GM19468 (cell line): Measurements from ENCODE around the gene KCNK1.

ENCODE experiments used
- ATAC-seq: cut with Tn5 transposase; IDR thresholded peaks from one replicate; pipeline ENCODE4 v1.9.1; 2021; ENCODE audit warnings: mild to moderate bottlenecking, moderate library complexity, moderate number of reproducible peaks; ENCODE audit not compliant: unreplicated experiment; ENCODE audit errors: extremely low read depth

Gene KCNK1

GRCh38 chr1:233689017-233689747, 75.3 kb downstream of the KCNK1 start:
- ATAC-seq: no peak

GRCh38 chr1:233689748-233690254, 75.9 kb downstream of the KCNK1 start:
- ATAC-seq: no peak

- ATAC-seq: no peak
Observed at GRCh38 chr1:233695901-233696300, 82.0 kb downstream of the KCNK1 start.

GRCh38 chr1:233700338-233700737, 86.4 kb downstream of the KCNK1 start:
- ATAC-seq: no peak

- ATAC-seq: no peak
Observed at GRCh38 chr1:233704170-233704897, 90.4 kb downstream of the KCNK1 start.

- no peak for ATAC-seq
Observed at GRCh38 chr1:233704898-233705723, 91.2 kb downstream of the KCNK1 start.

GRCh38 chr1:233707153-233707879, 93.4 kb downstream of the KCNK1 start:
- ATAC-seq: no peak

- no peak for ATAC-seq
Observed at GRCh38 chr1:233707880-233708815, 94.2 kb downstream of the KCNK1 start.

GRCh38 chr1:233710031-233710430, 96.1 kb downstream of the KCNK1 start:
- ATAC-seq: no peak

- no peak for ATAC-seq
Observed at GRCh38 chr1:233710507-233710906, 96.6 kb downstream of the KCNK1 start.

- ATAC-seq: no peak
Observed at GRCh38 chr1:233714631-233715217, 100.8 kb downstream of the KCNK1 start.

GRCh38 chr1:233718057-233718456, 104.2 kb downstream of the KCNK1 start:
- no peak for ATAC-seq

- ATAC-seq: no peak
Observed at GRCh38 chr1:233719655-233720341, 105.9 kb downstream of the KCNK1 start.

GRCh38 chr1:233721004-233721595, 107.2 kb downstream of the KCNK1 start:
- ATAC-seq: no peak
